HEK293T (cell line): Measurements from ENCODE around the gene DDI2.

Experiments
- CTCF ChIA-PET: fragments of 350-600 bp; formaldehyde crosslinking; extraction: SDS; loops from one replicate; lab custom pipeline; 2021; ENCODE audit warnings: antibody characterized with exemption, inconsistent platforms; lab: Yijun Ruan, JAX
- POLR2A ChIA-PET: fragments of 350-600 bp; formaldehyde crosslinking; extraction: SDS; loops from one replicate; lab custom pipeline; 2020; ENCODE audit warnings: antibody characterized with exemption, inconsistent platforms; lab: Yijun Ruan, JAX
- DNase-seq: peaks from one replicate; pipeline ENCODE4 v3.0.0; 2012; ENCODE audit warnings: mixed read lengths; ENCODE audit errors: extremely low spot score
- ARNT ChIP-seq: fragments of 450-650 bp; IDR thresholded peaks from 2 replicates; pipeline ENCODE4 v1.6.1; 2017; ENCODE audit warnings: mild to moderate bottlenecking
- BHLHE40 ChIP-seq: fragments of 450-650 bp; IDR thresholded peaks from 2 replicates; pipeline ENCODE4 v1.6.1; 2016; ENCODE audit warnings: mild to moderate bottlenecking, moderate library complexity, borderline replicate concordance
- CTBP1 ChIP-seq: fragments of 450-650 bp; IDR thresholded peaks from 2 replicates; pipeline ENCODE4 v1.6.1; 2016; ENCODE audit warnings: borderline replicate concordance
- ELF4 ChIP-seq: fragments of 450-650 bp; IDR thresholded peaks from 2 replicates; pipeline ENCODE4 v1.6.1; 2017; ENCODE audit warnings: antibody characterized with exemption
- FOXA1 ChIP-seq: fragments of 450-650 bp; IDR thresholded peaks from 2 replicates; pipeline ENCODE4 v1.6.1; 2016; ENCODE audit warnings: mild to moderate bottlenecking
- FOXK2 ChIP-seq: fragments of 450-650 bp; IDR thresholded peaks from 2 replicates; pipeline ENCODE4 v1.6.1; 2016; ENCODE audit warnings: mild to moderate bottlenecking
- FOXM1 ChIP-seq: fragments of 450-650 bp; IDR thresholded peaks from 2 replicates; pipeline ENCODE4 v1.6.1; 2017; ENCODE audit warnings: mild to moderate bottlenecking, borderline replicate concordance
- HDGF ChIP-seq: fragments of 450-650 bp; IDR thresholded peaks from 2 replicates; pipeline ENCODE4 v1.6.1; 2017; ENCODE audit warnings: antibody characterized with exemption, borderline replicate concordance
- L3MBTL2 ChIP-seq: fragments of 450-650 bp; conservative IDR thresholded peaks from 2 replicates; pipeline ENCODE4 v1.6.1; 2016; ENCODE audit warnings: mild to moderate bottlenecking
- LEF1 ChIP-seq: fragments of 450-650 bp; IDR thresholded peaks from 2 replicates; pipeline ENCODE4 v1.6.1; 2017; ENCODE audit warnings: mild to moderate bottlenecking, borderline replicate concordance
- NFRKB ChIP-seq: fragments of 450-650 bp; IDR thresholded peaks from 2 replicates; pipeline ENCODE4 v1.6.1; 2016; ENCODE audit warnings: mild to moderate bottlenecking, moderate library complexity
- PKNOX1 ChIP-seq: fragments of 450-650 bp; IDR thresholded peaks from 2 replicates; pipeline ENCODE4 v1.6.1; 2016
- SP1 ChIP-seq: fragments of 450-650 bp; IDR thresholded peaks from 2 replicates; pipeline ENCODE4 v1.6.1; 2017
- SUZ12 ChIP-seq: fragments of 450-650 bp; IDR thresholded peaks from 2 replicates; pipeline ENCODE4 v1.6.1; 2016; ENCODE audit warnings: mild to moderate bottlenecking
- TARDBP ChIP-seq: fragments of 450-650 bp; IDR thresholded peaks from 2 replicates; pipeline ENCODE4 v1.6.1; 2016
- ZNF384 ChIP-seq: fragments of 450-650 bp; IDR thresholded peaks from 2 replicates; pipeline ENCODE4 v1.6.1; 2016

Gene DDI2

GRCh38 chr1:15628003-15628402, 10.7 kb downstream of the DDI2 start:
- TF ChIP-seq PKNOX1 (no peak), FOXK2 (no peak), ARNT (no peak), FOXA1 (no peak), L3MBTL2 (no peak), ZNF384 (no peak), SP1 (no peak), BHLHE40 (no peak)
- no peak for DNase-seq
- ChIA-PET CTCF (no interaction called here), POLR2A (no interaction called here)

- DNase-seq = no peak
- ChIA-PET CTCF (interaction anchor here (0.6 kb wide), 1 partner anchor 182 kb away, joined by 4 read pairs; no protein-coding TSS in a partner anchor), POLR2A (no interaction called here)
- no peak for TF ChIP-seq FOXM1
- no peak for TF ChIP-seq SP1
- TF ChIP-seq TARDBP = no peak
- TF ChIP-seq NFRKB = no peak
- no peak for TF ChIP-seq HDGF
- TF ChIP-seq CTBP1 = no peak
- TF ChIP-seq LEF1 = no peak
- no peak for TF ChIP-seq FOXK2
Observed at GRCh38 chr1:15633756-15634420, 16.6 kb downstream of the DDI2 start.

GRCh38 chr1:15636436-15636835, 19.2 kb downstream of the DDI2 start:
- TF ChIP-seq LEF1 (no peak), SUZ12 (no peak), ELF4 (no peak), FOXM1 (no peak), FOXA1 (no peak), ZNF384 (no peak), FOXK2 (no peak), ARNT (no peak), L3MBTL2 (no peak), TARDBP (no peak), NFRKB (no peak), PKNOX1 (no peak), CTBP1 (no peak), HDGF (no peak), BHLHE40 (no peak), SP1 (no peak)
- ChIA-PET CTCF (no interaction called here), POLR2A (no interaction called here)
- DNase-seq = no peak

GRCh38 chr1:15637826-15638225, 20.6 kb downstream of the DDI2 start:
- CTCF ChIA-PET = no interaction called here
- POLR2A ChIA-PET = no interaction called here

GRCh38 chr1:15639262-15639661, 22.0 kb downstream of the DDI2 start:
- no peak for DNase-seq
- CTCF ChIA-PET = no interaction called here
- POLR2A ChIA-PET = no interaction called here
- TF ChIP-seq ELF4 (no peak), PKNOX1 (no peak), HDGF (no peak), CTBP1 (no peak), FOXK2 (no peak), ZNF384 (no peak), ARNT (no peak), FOXA1 (no peak), TARDBP (no peak), FOXM1 (no peak), L3MBTL2 (no peak), BHLHE40 (no peak), NFRKB (no peak), SP1 (no peak)

More at GRCh38 chr1:15637826-15638225, 20.6 kb downstream of the DDI2 start:
- DNase-seq = no peak
- TF ChIP-seq TARDBP = no peak
- TF ChIP-seq L3MBTL2 = no peak
- no peak for TF ChIP-seq BHLHE40
- no peak for TF ChIP-seq PKNOX1
- TF ChIP-seq NFRKB = no peak
- no peak for TF ChIP-seq ZNF384
- no peak for TF ChIP-seq FOXM1
- no peak for TF ChIP-seq SP1
- no peak for TF ChIP-seq CTBP1
- TF ChIP-seq HDGF = no peak
- no peak for TF ChIP-seq FOXK2
- TF ChIP-seq LEF1 = no peak
- TF ChIP-seq ELF4 = no peak
- TF ChIP-seq FOXA1 = no peak
- no peak for TF ChIP-seq SUZ12
- no peak for TF ChIP-seq ARNT

GRCh38 chr1:15639931-15640330, 22.7 kb downstream of the DDI2 start:
- TF ChIP-seq SP1 (no peak), PKNOX1 (no peak), ARNT (no peak), TARDBP (no peak), NFRKB (no peak), FOXA1 (no peak), FOXM1 (no peak), SUZ12 (no peak), ELF4 (no peak), CTBP1 (no peak), FOXK2 (no peak), L3MBTL2 (no peak), HDGF (no peak), BHLHE40 (no peak), LEF1 (no peak), ZNF384 (no peak)
- ChIA-PET POLR2A (no interaction called here), CTCF (no interaction called here)
- DNase-seq = no peak
